NB4 (cell line): ENCODE results near the gene UBXN1.

ENCODE experiments used
- CTCF ChIP-seq: IDR thresholded peaks from one replicate; pipeline ENCODE4 v1.5.1; 2012; ENCODE audit warnings: low read depth, low read length
- MAX ChIP-seq: IDR thresholded peaks from 2 replicates; pipeline ENCODE4 v1.6.1; 2011; ENCODE audit warnings: low read depth, low read length
- MYC ChIP-seq: IDR thresholded peaks from 2 replicates; pipeline ENCODE4 v1.6.1; 2011; ENCODE audit warnings: low read depth, low read length
- POLR2A ChIP-seq: IDR thresholded peaks from 2 replicates; pipeline ENCODE4 v1.6.1; 2011; ENCODE audit warnings: mild to moderate bottlenecking; ENCODE audit not compliant: insufficient read length; ENCODE audit errors: extremely low read depth

DNA sequence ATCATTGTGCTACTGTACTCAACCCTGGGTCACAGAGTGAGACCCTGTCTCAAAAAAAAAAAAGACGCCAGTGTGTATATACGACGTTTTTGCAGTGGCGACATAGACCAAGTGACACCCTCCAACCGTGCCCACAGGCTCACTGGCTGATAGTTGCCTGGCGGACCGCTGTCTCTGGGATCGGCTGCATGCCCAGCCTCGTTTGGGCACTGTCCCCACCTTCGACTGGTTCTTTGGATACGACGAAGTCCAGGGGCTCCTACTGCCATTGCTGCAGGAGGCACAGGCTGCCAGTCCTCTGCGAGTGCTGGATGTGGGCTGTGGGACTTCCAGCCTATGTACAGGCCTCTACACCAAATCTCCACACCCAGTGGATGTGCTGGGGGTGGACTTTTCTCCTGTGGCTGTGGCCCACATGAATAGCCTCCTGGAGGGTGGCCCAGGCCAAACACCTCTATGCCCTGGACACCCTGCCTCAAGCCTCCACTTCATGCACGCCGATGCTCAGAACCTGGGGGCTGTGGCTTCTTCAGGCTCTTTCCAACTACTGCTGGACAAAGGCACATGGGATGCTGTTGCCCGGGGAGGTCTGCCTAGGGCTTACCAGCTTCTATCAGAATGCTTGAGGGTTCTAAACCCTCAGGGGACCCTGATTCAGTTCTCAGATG is 12.5 kb downstream of the UBXN1 start:
- TF ChIP-seq CTCF (no peak), MYC (no peak), POLR2A (no peak), MAX (peak; percentile 2; the same call in 1 of the 2 replicates)
